H9 (cell line): ENCODE measurements around the gene ANKIB1. TPM values are rescaled to one million over a fixed set of nuclear protein-coding genes. Genes with fewer than 3 reads are reported as not detected.

Experiments used
- DNase-seq: peaks from one replicate; pipeline ENCODE4 v3.0.0-alpha.2; 2017
- H2AFZ ChIP-seq: one replicate; pipeline ENCODE4 v1.6.1; 2013; ENCODE audit warnings: mild to moderate bottlenecking, low read length, control low read depth, moderate library complexity
- H2AK5ac ChIP-seq: 2 replicates; pipeline ENCODE4 v1.6.1; 2013; ENCODE audit warnings: low read length, control low read depth, mixed read lengths; ENCODE audit not compliant: insufficient read length
- H2BK120ac ChIP-seq: one replicate; pipeline ENCODE4 v1.6.1; 2013; ENCODE audit warnings: low read depth, mild to moderate bottlenecking, low read length, control low read depth, inconsistent platforms; ENCODE audit not compliant: poor library complexity, severe bottlenecking
- H2BK12ac ChIP-seq: 2 replicates; pipeline ENCODE4 v1.6.1; 2013; ENCODE audit warnings: low read length, control low read depth, mixed read lengths, low read depth; ENCODE audit not compliant: insufficient read length
- H2BK15ac ChIP-seq: 2 replicates; pipeline ENCODE4 v1.6.1; 2013; ENCODE audit warnings: low read depth, low read length, control low read depth
- H2BK20ac ChIP-seq: one replicate; pipeline ENCODE4 v1.6.1; 2013; ENCODE audit warnings: low read depth, mild to moderate bottlenecking, low read length, control low read depth, inconsistent platforms; ENCODE audit not compliant: poor library complexity, severe bottlenecking
- H2BK5ac ChIP-seq: 2 replicates; pipeline ENCODE4 v1.6.1; 2013; ENCODE audit warnings: low read length, control low read depth, mixed read lengths; ENCODE audit not compliant: insufficient read length
- H3K14ac ChIP-seq: 2 replicates; pipeline ENCODE4 v1.6.1; 2013; ENCODE audit warnings: low read length, control low read depth; ENCODE audit not compliant: insufficient read depth
- H3K18ac ChIP-seq: 2 replicates; pipeline ENCODE4 v1.6.1; 2013; ENCODE audit warnings: low read depth, mild to moderate bottlenecking, mixed read lengths, low read length, control low read depth; ENCODE audit not compliant: insufficient read length
- H3K23ac ChIP-seq: 2 replicates; pipeline ENCODE4 v1.6.1; 2013; ENCODE audit warnings: low read length, control low read depth, mixed read lengths, low read depth; ENCODE audit not compliant: insufficient read length
- H3K23me2 ChIP-seq: 2 replicates; pipeline ENCODE4 v1.6.1; 2013; ENCODE audit warnings: low read depth, mild to moderate bottlenecking, mixed read lengths, low read length, control low read depth; ENCODE audit not compliant: insufficient read length, poor library complexity, severe bottlenecking
- H3K27ac ChIP-seq: 2 replicates; pipeline ENCODE4 v1.5.1; 2013; ENCODE audit warnings: low read length, control low read depth, mixed read lengths, low read depth; ENCODE audit not compliant: insufficient read length
- H3K27me3 ChIP-seq: 2 replicates; pipeline ENCODE4 v1.6.1; 2013; ENCODE audit warnings: low read length, control low read depth, inconsistent platforms; ENCODE audit not compliant: insufficient read depth
- H3K4ac ChIP-seq: 2 replicates; pipeline ENCODE4 v1.6.1; 2013; ENCODE audit warnings: low read depth, mild to moderate bottlenecking, control low read depth, inconsistent platforms, low read length, moderate library complexity
- H3K4me1 ChIP-seq: 2 replicates; pipeline ENCODE4 v1.6.1; 2013; ENCODE audit warnings: low read length, control low read depth, inconsistent platforms; ENCODE audit not compliant: insufficient read depth
- H3K4me2 ChIP-seq: 2 replicates; pipeline ENCODE4 v1.6.1; 2013; ENCODE audit warnings: low read length, control low read depth, mixed read lengths; ENCODE audit not compliant: insufficient read length, insufficient read depth
- H3K56ac ChIP-seq: 2 replicates; pipeline ENCODE4 v1.6.1; 2013; ENCODE audit warnings: low read depth, mild to moderate bottlenecking, mixed read lengths, low read length, control low read depth; ENCODE audit not compliant: insufficient read length
- H3K79me1 ChIP-seq: 2 replicates; pipeline ENCODE4 v1.6.1; 2013; ENCODE audit warnings: low read depth, mild to moderate bottlenecking, moderate library complexity, low read length, control low read depth, inconsistent platforms; ENCODE audit not compliant: insufficient read depth, poor library complexity, severe bottlenecking
- H3K79me2 ChIP-seq: 2 replicates; pipeline ENCODE4 v1.6.1; 2013; ENCODE audit warnings: low read length, control low read depth, inconsistent platforms; ENCODE audit not compliant: insufficient read depth
- H3K9ac ChIP-seq: 2 replicates; pipeline ENCODE4 v1.6.1; 2013; ENCODE audit warnings: low read length, control low read depth, mixed read lengths; ENCODE audit not compliant: insufficient read length; ENCODE audit errors: extremely low read depth
- H3K9me3 ChIP-seq: one replicate; pipeline ENCODE4 v1.6.1; 2013; ENCODE audit warnings: low read depth, low read length, inconsistent platforms; ENCODE audit not compliant: control insufficient read depth
- H3T11ph ChIP-seq: one replicate; pipeline ENCODE4 v1.6.1; 2013; ENCODE audit warnings: mild to moderate bottlenecking, low read length, control low read depth, inconsistent platforms
- H4K20me1 ChIP-seq: one replicate; pipeline ENCODE4 v1.6.1; 2013; ENCODE audit not compliant: control insufficient read depth, insufficient read length, insufficient read depth
- H4K5ac ChIP-seq: 2 replicates; pipeline ENCODE4 v1.6.1; 2013; ENCODE audit warnings: low read depth, mild to moderate bottlenecking, mixed read lengths, low read length, control low read depth; ENCODE audit not compliant: insufficient read length
- H4K8ac ChIP-seq: replicated peaks from 2 replicates; pipeline ENCODE4 v1.6.1; 2013; ENCODE audit warnings: low read length, control low read depth, mixed read lengths, low read depth; ENCODE audit not compliant: insufficient read length
- H4K91ac ChIP-seq: 2 replicates; pipeline ENCODE4 v1.6.1; 2013; ENCODE audit warnings: low read depth, mild to moderate bottlenecking, moderate library complexity, mixed read lengths, low read length, control low read depth; ENCODE audit not compliant: insufficient read length
- H3K27ac Mint-ChIP-seq, 3 experiments: 2 replicates in 2 of 3; 3 replicates in 1 of 3; pipeline ENCODE4 v1.8.0; 2020 to 2021; ENCODE audit warnings: mixed read lengths in 3 of 3, mild to moderate bottlenecking in 1 of 3, moderate library complexity in 1 of 3
- H3K27me3 Mint-ChIP-seq: 2 replicates; pipeline ENCODE4 v1.8.0; 2021; ENCODE audit warnings: low read depth, mild to moderate bottlenecking, moderate library complexity, mixed read lengths
- H3K36me3 Mint-ChIP-seq, 3 experiments: 2 replicates in 2 of 3; 3 replicates in 1 of 3; pipeline ENCODE4 v1.8.0; 2020 to 2021; ENCODE audit warnings: low read depth in 3 of 3, mixed read lengths in 3 of 3; ENCODE audit not compliant: insufficient read depth in 1 of 3
- H3K4me1 Mint-ChIP-seq, 2 experiments: 2 replicates each; pipeline ENCODE4 v1.8.0; 2020; ENCODE audit warnings: mixed read lengths in 2 of 2
- H3K4me3 Mint-ChIP-seq, 2 experiments: 2 replicates in 1 of 2; 3 replicates in 1 of 2; pipeline ENCODE4 v1.8.0; 2020 to 2021; ENCODE audit warnings: mild to moderate bottlenecking in 2 of 2, mixed read lengths in 2 of 2, moderate library complexity in 1 of 2
- H3K9me3 Mint-ChIP-seq, 2 experiments: 2 replicates in 1 of 2; 3 replicates in 1 of 2; pipeline ENCODE4 v1.8.0; 2020; ENCODE audit warnings: mild to moderate bottlenecking in 2 of 2, mixed read lengths in 2 of 2, moderate library complexity in 1 of 2
- CTCF ChIP-seq: fragments of 200-600 bp; sonication (generic); conservative IDR thresholded peaks from 3 replicates; pipeline ENCODE4 v1.8.0; 2021; ENCODE audit warnings: antibody characterized with exemption, mild to moderate bottlenecking
- total RNA-seq: library from RNA; stranded (reverse); gene quantifications from 2 replicates; pipeline ENCODE4 v1.2.1, GENCODE V29; 2021

ANKIB1 gene
- total RNA-seq, 1 experiment from 2014 or later = 42.0 TPM

GRCh38 chr7:92335574-92335973 is 89.8 kb downstream of the ANKIB1 start:
- no peak overlapping the region for H2AFZ ChIP-seq
- H2AK5ac ChIP-seq = no peak overlapping the region
- no peak overlapping the region for H4K91ac ChIP-seq
- H3K4me2 ChIP-seq = no peak overlapping the region
- no peak overlapping the region for H3K9ac ChIP-seq
- H2BK20ac ChIP-seq = no peak overlapping the region
- no peaks in the 10 kb centered on the region for H3K27me3 ChIP-seq
- H3K4me1 Mint-ChIP-seq = peaks cover 7 to 11% of the 10 kb centered on the region in 2 experiments
- no peak overlapping the region for H4K5ac ChIP-seq
- no peaks in the 10 kb centered on the region for H3K4me1 ChIP-seq
- H3K4ac ChIP-seq = no peak overlapping the region
- H3K14ac ChIP-seq = no peak overlapping the region
- no peaks in the 10 kb centered on the region for H3K79me1 ChIP-seq
- no peak overlapping the region for H3T11ph ChIP-seq
- H3K9me3 ChIP-seq = no peaks in the 10 kb centered on the region
- no peak for DNase-seq
- H2BK15ac ChIP-seq = no peak overlapping the region
- no peak overlapping the region for H3K27ac Mint-ChIP-seq
- H3K23me2 ChIP-seq = no peaks in the 10 kb centered on the region
- H3K23ac ChIP-seq = no peak overlapping the region
- no peak overlapping the region for H3K18ac ChIP-seq
- H2BK12ac ChIP-seq = no peak overlapping the region
- H3K4me3 Mint-ChIP-seq = no peak overlapping the region
- no peaks in the 10 kb centered on the region for H4K20me1 ChIP-seq
- H3K36me3 Mint-ChIP-seq = peaks cover 4 to 13% (median 4%) of the 10 kb centered on the region in 3 experiments; a peak in 5 of 7 replicates
- no peak for TF ChIP-seq CTCF
- no peaks in the 10 kb centered on the region for H3K27me3 Mint-ChIP-seq
- H2BK120ac ChIP-seq = no peak overlapping the region
- H4K8ac ChIP-seq = no peak overlapping the region
- no peak overlapping the region for H3K27ac ChIP-seq
- no peak overlapping the region for H2BK5ac ChIP-seq
- H3K9me3 Mint-ChIP-seq = peaks cover 0 to 5% of the 10 kb centered on the region in 2 experiments; a peak in 3 of 5 replicates
- H3K79me2 ChIP-seq = no peaks in the 10 kb centered on the region
- H3K56ac ChIP-seq = no peak overlapping the region
